ENCODE results near the gene OXNAD1. TPM values are rescaled to one million over a fixed set of nuclear protein-coding genes. Genes with fewer than 3 reads are reported as not detected.

The OXNAD1 gene
- total RNA-seq, 1 experiment from 2014 or later, result 6.6 TPM

GRCh38 chr3:16258866-16259265 lies 6.1 kb upstream of the OXNAD1 start:
- POLR2A ChIA-PET, result no interaction called here
- H3K36me3 ChIP-seq (ENCODE audit: control insufficient read depth, insufficient read depth, low read length), result peaks cover 7% of the 10 kb centered on the region
- no peak for DNase-seq (ENCODE audit: low read depth, low spot score)
- TF ChIP-seq POLR2AphosphoS5 (IDR thresholded peaks at IDR 0.05; ENCODE audit: low read depth, low read length) (no peak), TCF7L2 (IDR thresholded peaks at IDR 0.05; ENCODE audit: low read depth, low read length) (no peak), SIN3A (IDR thresholded peaks at IDR 0.05; ENCODE audit: borderline replicate concordance, insufficient read depth, low read depth, low read length) (no peak), REST (IDR thresholded peaks at IDR 0.05; ENCODE audit: insufficient read depth in 1 of 2, low read depth in 2 of 2, low read length in 1 of 2) (no peak), CTCF (IDR thresholded peaks at IDR 0.05) (no peak)
- no peaks in the 10 kb centered on the region for H3K27me3 ChIP-seq (ENCODE audit: control insufficient read depth, insufficient read depth, low read length)
- no peak overlapping the region for H3K27ac ChIP-seq (ENCODE audit: low read length)
- BruUV-seq (replicated peaks), result no TSS peak
- H3K4me3 ChIP-seq (ENCODE audit: low read depth in 2 of 2, low read length in 2 of 2), result no peak overlapping the region
- H3K4me1 ChIP-seq (ENCODE audit: control insufficient read depth, insufficient read depth, low read length), result no peaks in the 10 kb centered on the region
- CTCF ChIA-PET, result no interaction called here
- ATAC-seq, result no peak
- H3K9me3 ChIP-seq (ENCODE audit: control insufficient read depth, insufficient read depth, low read depth, low read length), result no peaks in the 10 kb centered on the region
- intact Hi-C loops (cut with micrococcal nuclease; ENCODE audit: unreplicated experiment), result no loop called here
- in situ Hi-C loops (cut with HindIII; ENCODE audit: low pct_unique_long_range_greater_than_20kb, low sequenced_read_pairs), result no loop called here

GRCh38 chr3:16260046-16260445 lies 5.0 kb upstream of the OXNAD1 start:
- intact Hi-C loops (cut with micrococcal nuclease; ENCODE audit: unreplicated experiment), result no loop called here

More at GRCh38 chr3:16260046-16260445, 5.0 kb upstream of the OXNAD1 start:
- ATAC-seq (no peak), DNase-seq (ENCODE audit: low read depth, low spot score) (no peak)
- Histone ChIP-seq H3K36me3 (ENCODE audit: control insufficient read depth, insufficient read depth, low read length) (peaks cover 12% of the 10 kb centered on the region), H3K4me3 (ENCODE audit: low read depth in 2 of 2, low read length in 2 of 2) (no peak overlapping the region), H3K4me1 (ENCODE audit: control insufficient read depth, insufficient read depth, low read length) (no peaks in the 10 kb centered on the region), H3K27ac (ENCODE audit: low read length) (no peak overlapping the region), H3K27me3 (ENCODE audit: control insufficient read depth, insufficient read depth, low read length) (no peaks in the 10 kb centered on the region), H3K9me3 (ENCODE audit: control insufficient read depth, insufficient read depth, low read depth, low read length) (no peaks in the 10 kb centered on the region)
- BruUV-seq (replicated peaks), result no TSS peak
- in situ Hi-C loops (cut with HindIII; ENCODE audit: low pct_unique_long_range_greater_than_20kb, low sequenced_read_pairs), result no loop called here
- TF ChIP-seq SIN3A (IDR thresholded peaks at IDR 0.05; ENCODE audit: borderline replicate concordance, insufficient read depth, low read depth, low read length) (no peak), POLR2AphosphoS5 (IDR thresholded peaks at IDR 0.05; ENCODE audit: low read depth, low read length) (no peak), TCF7L2 (IDR thresholded peaks at IDR 0.05; ENCODE audit: low read depth, low read length) (no peak), CTCF (IDR thresholded peaks at IDR 0.05) (no peak), REST (IDR thresholded peaks at IDR 0.05; ENCODE audit: insufficient read depth in 1 of 2, low read depth in 2 of 2, low read length in 1 of 2) (no peak)
- CTCF ChIA-PET, result no interaction called here
- POLR2A ChIA-PET, result no interaction called here
